ENCODE data around the gene ATXN1.

The ATXN1 gene

DNA sequence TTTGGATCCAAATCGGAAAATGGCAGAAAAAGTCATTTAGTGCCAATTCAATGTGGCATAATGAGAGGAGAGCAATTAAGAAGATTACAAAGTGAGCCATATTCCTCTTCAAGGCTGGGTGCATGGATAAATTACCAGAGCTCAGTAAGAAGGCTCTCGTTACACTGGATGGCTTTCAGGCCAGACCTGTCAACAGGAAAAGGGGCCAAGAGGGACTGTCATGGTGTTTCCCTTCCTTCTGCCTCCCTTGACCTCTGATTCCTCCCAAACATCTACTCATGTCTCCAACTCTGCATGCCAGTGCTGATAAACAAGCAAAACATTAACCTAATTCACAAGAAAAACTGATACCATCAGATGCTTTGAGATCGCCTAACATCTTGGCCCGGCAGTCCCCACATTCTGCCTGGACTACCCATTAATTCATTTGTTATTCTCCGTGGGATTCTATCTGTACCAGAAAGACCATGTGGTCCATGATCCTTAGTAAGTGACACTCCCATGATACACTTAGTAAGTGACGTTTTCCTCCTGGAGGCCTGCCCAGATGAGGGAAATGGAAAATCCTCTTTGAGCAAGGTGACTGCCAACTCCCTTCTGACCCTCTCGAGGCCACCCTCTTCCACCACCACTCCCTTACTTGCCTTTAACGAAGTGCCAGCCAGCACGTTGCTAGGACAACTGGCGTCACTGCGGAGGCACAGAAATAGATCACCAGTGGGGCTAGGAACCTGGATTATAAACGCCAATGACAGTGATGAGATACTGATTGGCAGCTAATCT is 283.7 kb downstream of the ATXN1 start:
- H3K4me1 ChIP-seq (ENCODE audit: control insufficient read depth, insufficient read depth, low read length) = peaks cover 2% of the 10 kb centered on the region
- POLR2A ChIA-PET = no interaction called here

DNA sequence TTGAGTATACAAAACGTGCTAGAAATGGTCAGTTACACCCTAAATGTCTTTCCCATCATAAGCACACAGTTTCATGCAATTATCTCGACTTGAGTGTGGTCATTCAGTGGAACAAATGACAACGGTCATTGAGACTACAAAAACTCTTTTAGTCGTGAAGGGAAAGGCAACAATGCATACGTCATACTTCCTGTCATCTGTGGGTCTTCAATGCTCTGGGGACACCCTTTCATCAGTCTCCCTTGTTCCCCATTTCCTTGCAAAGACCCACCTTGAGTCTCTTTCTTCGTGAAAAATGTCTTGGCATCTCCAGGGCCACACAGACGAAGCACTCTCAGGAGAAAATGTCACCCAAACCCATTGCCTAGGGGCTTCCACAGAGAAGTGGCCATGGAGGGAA is 284.4 kb downstream of the ATXN1 start:
- Histone ChIP-seq H3K27ac (ENCODE audit: extremely low read depth, low read depth, low read length) (no peak overlapping the region), H3K9me3 (ENCODE audit: control insufficient read depth, insufficient read depth, low read depth, low read length) (no peaks in the 10 kb centered on the region), H3K4me1 (ENCODE audit: control insufficient read depth, insufficient read depth, low read length) (peaks cover 9% of the 10 kb centered on the region), H3K4me3 (ENCODE audit: low read depth, low read length) (no peak overlapping the region), H3K36me3 (ENCODE audit: control insufficient read depth in 2 of 2, insufficient read depth in 1 of 2, low read length in 2 of 2) (no peaks in the 10 kb centered on the region)
- ChIA-PET CTCF (no interaction called here), POLR2A (no interaction called here)
- TF ChIP-seq ZNF138 (tag by site-specific recombination; IDR thresholded peaks at IDR 0.05; ENCODE audit: borderline replicate concordance) (no peak), ZNF529 (tag by site-specific recombination; IDR thresholded peaks at IDR 0.05; ENCODE audit: insufficient replicate concordance) (no peak), ZNF366 (tag by site-specific recombination; conservative IDR thresholded peaks at IDR 0.05) (no peak), ZNF112 (tag by site-specific recombination; IDR thresholded peaks at IDR 0.05) (no peak), OSR2 (tag by site-specific recombination; IDR thresholded peaks at IDR 0.05) (no peak), ZNF140 (tag by site-specific recombination; IDR thresholded peaks at IDR 0.05) (no peak), SCRT2 (tag by site-specific recombination; IDR thresholded peaks at IDR 0.05) (no peak), ZNF48 (tag by site-specific recombination; IDR thresholded peaks at IDR 0.05) (no peak), ZNF16 (tag by site-specific recombination; IDR thresholded peaks at IDR 0.05; ENCODE audit: low read depth) (no peak)
- TF ChIP-seq, protein P1, sequence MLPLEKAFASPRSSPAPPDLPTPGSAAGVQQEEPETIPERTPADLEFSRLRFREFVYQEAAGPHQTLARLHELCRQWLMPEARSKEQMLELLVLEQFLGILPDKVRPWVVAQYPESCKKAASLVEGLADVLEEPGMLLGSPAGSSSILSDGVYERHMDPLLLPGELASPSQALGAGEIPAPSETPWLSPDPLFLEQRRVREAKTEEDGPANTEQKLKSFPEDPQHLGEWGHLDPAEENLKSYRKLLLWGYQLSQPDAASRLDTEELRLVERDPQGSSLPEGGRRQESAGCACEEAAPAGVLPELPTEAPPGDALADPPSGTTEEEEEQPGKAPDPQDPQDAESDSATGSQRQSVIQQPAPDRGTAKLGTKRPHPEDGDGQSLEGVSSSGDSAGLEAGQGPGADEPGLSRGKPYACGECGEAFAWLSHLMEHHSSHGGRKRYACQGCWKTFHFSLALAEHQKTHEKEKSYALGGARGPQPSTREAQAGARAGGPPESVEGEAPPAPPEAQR (tag by site-specific recombination; IDR thresholded peaks at IDR 0.05) = no peak
- TF ChIP-seq, protein P2, sequence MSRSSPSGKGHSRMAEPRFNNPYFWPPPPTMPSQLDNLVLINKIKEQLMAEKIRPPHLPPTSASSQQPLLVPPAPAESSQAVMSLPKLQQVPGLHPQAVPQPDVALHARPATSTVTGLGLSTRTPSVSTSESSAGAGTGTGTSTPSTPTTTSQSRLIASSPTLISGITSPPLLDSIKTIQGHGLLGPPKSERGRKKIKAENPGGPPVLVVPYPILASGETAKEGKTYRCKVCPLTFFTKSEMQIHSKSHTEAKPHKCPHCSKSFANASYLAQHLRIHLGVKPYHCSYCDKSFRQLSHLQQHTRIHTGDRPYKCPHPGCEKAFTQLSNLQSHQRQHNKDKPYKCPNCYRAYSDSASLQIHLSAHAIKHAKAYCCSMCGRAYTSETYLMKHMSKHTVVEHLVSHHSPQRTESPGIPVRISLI (tag by site-specific recombination; IDR thresholded peaks at IDR 0.05) = no peak

More for the DNA sequence above, 283.7 kb downstream of the ATXN1 start:
- CTCF ChIA-PET = interaction anchor here (1.1 kb wide), 1 partner anchor 16 kb away, joined by 5 read pairs; no protein-coding TSS in a partner anchor
- Histone ChIP-seq H3K9me3 (ENCODE audit: control insufficient read depth, insufficient read depth, low read depth, low read length) (no peaks in the 10 kb centered on the region), H3K4me3 (ENCODE audit: low read depth, low read length) (no peak overlapping the region), H3K27ac (ENCODE audit: extremely low read depth, low read depth, low read length) (no peak overlapping the region), H3K36me3 (ENCODE audit: control insufficient read depth in 2 of 2, insufficient read depth in 1 of 2, low read length in 2 of 2) (no peaks in the 10 kb centered on the region)
- TF ChIP-seq ZNF239 (tag by site-specific recombination; IDR thresholded peaks at IDR 0.05) = no peak
- TF ChIP-seq BCL11A (tag by site-specific recombination; IDR thresholded peaks at IDR 0.05; ENCODE audit: low read depth) = no peak
- TF ChIP-seq, protein P3, sequence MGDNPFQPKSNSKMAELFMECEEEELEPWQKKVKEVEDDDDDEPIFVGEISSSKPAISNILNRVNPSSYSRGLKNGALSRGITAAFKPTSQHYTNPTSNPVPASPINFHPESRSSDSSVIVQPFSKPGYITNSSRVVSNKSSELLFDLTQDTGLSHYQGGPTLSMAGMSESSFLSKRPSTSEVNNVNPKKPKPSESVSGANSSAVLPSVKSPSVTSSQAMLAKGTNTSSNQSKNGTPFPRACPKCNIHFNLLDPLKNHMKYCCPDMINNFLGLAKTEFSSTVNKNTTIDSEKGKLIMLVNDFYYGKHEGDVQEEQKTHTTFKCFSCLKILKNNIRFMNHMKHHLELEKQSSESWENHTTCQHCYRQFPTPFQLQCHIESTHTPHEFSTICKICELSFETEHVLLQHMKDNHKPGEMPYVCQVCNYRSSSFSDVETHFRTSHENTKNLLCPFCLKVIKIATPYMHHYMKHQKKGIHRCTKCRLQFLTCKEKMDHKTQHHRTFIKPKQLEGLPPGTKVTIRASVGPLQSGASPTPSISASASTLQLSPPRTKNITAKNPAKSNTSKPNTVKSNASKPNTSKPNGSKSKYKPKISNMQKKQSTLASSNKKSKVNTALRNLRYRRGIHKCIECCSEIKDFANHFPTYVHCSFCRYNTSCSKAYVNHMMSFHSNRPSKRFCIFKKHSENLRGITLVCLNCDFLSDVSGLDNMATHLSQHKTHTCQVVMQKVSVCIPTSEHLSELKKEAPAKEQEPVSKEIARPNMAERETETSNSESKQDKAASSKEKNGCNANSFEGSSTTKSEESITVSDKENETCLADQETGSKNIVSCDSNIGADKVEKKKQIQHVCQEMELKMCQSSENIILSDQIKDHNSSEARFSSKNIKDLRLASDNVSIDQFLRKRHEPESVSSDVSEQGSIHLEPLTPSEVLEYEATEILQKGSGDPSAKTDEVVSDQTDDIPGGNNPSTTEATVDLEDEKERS (tag by site-specific recombination; IDR thresholded peaks at IDR 0.05) = no peak
- TF ChIP-seq ZNF391 (tag by site-specific recombination; IDR thresholded peaks at IDR 0.05; ENCODE audit: borderline replicate concordance, low read depth) = no peak
- no peak for TF ChIP-seq ZBTB48 (tag by site-specific recombination; IDR thresholded peaks at IDR 0.05)
- no peak for TF ChIP-seq ZNF155 (tag by site-specific recombination; IDR thresholded peaks at IDR 0.05)
- TF ChIP-seq, protein P4, sequence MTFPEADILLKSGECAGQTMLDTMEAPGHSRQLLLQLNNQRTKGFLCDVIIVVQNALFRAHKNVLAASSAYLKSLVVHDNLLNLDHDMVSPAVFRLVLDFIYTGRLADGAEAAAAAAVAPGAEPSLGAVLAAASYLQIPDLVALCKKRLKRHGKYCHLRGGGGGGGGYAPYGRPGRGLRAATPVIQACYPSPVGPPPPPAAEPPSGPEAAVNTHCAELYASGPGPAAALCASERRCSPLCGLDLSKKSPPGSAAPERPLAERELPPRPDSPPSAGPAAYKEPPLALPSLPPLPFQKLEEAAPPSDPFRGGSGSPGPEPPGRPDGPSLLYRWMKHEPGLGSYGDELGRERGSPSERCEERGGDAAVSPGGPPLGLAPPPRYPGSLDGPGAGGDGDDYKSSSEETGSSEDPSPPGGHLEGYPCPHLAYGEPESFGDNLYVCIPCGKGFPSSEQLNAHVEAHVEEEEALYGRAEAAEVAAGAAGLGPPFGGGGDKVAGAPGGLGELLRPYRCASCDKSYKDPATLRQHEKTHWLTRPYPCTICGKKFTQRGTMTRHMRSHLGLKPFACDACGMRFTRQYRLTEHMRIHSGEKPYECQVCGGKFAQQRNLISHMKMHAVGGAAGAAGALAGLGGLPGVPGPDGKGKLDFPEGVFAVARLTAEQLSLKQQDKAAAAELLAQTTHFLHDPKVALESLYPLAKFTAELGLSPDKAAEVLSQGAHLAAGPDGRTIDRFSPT (tag by site-specific recombination; IDR thresholded peaks at IDR 0.05) = no peak
- no peak for TF ChIP-seq FEZF1 (tag by site-specific recombination; IDR thresholded peaks at IDR 0.05)
- TF ChIP-seq, protein P5, sequence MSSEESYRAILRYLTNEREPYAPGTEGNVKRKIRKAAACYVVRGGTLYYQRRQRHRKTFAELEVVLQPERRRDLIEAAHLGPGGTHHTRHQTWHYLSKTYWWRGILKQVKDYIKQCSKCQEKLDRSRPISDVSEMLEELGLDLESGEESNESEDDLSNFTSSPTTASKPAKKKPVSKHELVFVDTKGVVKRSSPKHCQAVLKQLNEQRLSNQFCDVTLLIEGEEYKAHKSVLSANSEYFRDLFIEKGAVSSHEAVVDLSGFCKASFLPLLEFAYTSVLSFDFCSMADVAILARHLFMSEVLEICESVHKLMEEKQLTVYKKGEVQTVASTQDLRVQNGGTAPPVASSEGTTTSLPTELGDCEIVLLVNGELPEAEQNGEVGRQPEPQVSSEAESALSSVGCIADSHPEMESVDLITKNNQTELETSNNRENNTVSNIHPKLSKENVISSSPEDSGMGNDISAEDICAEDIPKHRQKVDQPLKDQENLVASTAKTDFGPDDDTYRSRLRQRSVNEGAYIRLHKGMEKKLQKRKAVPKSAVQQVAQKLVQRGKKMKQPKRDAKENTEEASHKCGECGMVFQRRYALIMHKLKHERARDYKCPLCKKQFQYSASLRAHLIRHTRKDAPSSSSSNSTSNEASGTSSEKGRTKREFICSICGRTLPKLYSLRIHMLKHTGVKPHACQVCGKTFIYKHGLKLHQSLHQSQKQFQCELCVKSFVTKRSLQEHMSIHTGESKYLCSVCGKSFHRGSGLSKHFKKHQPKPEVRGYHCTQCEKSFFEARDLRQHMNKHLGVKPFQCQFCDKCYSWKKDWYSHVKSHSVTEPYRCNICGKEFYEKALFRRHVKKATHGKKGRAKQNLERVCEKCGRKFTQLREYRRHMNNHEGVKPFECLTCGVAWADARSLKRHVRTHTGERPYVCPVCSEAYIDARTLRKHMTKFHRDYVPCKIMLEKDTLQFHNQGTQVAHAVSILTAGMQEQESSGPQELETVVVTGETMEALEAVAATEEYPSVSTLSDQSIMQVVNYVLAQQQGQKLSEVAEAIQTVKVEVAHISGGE (tag by site-specific recombination; conservative IDR thresholded peaks at IDR 0.05; ENCODE audit: low read depth) = no peak
- TF ChIP-seq, protein P6, sequence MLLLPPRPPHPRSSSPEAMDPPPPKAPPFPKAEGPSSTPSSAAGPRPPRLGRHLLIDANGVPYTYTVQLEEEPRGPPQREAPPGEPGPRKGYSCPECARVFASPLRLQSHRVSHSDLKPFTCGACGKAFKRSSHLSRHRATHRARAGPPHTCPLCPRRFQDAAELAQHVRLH (tag by site-specific recombination; IDR thresholded peaks at IDR 0.05) = no peak
- TF ChIP-seq ZNF132 (tag by site-specific recombination; IDR thresholded peaks at IDR 0.05; ENCODE audit: borderline replicate concordance) = no peak
- TF ChIP-seq BCL11B (tag by site-specific recombination; IDR thresholded peaks at IDR 0.05; ENCODE audit: low read depth) = no peak
